Measurements from ENCODE around the gene GCSH.
A peak's percentile ranks its signal among the peaks of the same experiment; 100 is the strongest.
"Not testable (repeated sequence)": the region's sequence is repeated elsewhere in the genome, so short reads cannot be mapped to it uniquely, and the experiment has no call there.

The GCSH gene

DNA sequence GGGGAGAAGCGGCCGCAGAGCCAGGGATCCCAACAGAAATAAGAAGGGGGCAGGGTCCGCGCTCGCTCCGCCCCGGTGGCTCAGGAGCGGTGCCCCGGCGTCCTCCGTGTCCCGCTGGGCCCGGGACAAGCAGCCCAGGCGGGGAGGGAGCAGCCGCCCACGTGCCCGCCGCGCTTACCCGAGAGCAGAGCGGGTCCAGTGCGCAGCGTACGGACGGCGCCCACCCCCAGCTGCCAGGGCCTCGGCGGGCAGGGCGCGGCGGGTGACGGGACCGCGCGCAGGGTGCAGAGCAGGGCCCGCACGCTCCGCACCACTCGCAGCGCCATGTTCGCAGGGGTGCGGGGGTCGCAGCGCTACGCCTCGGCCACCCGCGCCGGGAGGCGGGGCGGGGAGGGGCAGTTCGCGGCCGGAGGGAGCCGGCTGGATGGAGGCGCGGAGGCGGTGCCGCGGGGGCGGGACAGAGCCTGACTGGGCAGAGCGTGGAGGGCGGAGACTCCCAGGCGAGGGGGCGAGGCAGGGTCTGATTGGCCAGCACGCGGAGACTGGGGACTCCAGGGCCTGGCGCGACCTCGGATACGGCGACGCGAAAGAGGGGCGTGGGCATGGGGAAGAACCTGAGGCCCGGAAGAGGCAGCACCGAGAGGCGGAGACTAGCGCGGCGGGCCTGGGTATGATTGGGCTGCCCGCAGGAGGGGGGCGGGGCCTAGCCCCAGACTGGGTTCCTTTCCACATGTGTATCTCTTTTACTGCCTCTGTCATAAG is at the start of gene GCSH:
TSS of gene GCSH (minus strand) at position 443 of the 762 bp plus-strand sequence. CDS start at position 326, 117 bp downstream.
- FAIRE-seq: peak; percentile 78

GRCh38 chr16:81143921-81144471 is 47.8 kb upstream of the GCSH start:
- no peak for FAIRE-seq

DNA sequence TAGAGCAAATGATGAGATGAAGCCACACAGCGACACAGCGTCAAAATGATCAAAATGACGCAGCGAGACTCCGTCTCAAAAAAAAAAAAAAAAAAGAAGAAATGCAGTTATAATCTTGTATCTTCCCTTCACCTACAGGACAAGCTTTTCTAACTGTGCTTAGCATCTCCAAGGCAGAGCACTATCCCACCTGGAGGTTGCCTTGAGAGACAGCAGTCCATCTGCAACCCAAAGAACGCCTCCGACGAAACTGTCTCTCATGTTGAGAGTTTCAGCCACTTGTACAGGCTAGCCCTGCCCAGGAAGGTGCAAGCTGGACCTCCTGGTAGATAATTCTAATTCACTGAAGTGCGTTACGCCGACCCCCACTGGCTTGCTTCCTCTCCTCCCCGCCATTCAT is 46.7 kb upstream of the GCSH start:
- FAIRE-seq: no peak

GRCh38 chr16:81140930-81141780 is 45.0 kb upstream of the GCSH start:
- no peak for FAIRE-seq

- no peak for FAIRE-seq
Measured at GRCh38 chr16:81138831-81139557, 42.8 kb upstream of the GCSH start.

DNA sequence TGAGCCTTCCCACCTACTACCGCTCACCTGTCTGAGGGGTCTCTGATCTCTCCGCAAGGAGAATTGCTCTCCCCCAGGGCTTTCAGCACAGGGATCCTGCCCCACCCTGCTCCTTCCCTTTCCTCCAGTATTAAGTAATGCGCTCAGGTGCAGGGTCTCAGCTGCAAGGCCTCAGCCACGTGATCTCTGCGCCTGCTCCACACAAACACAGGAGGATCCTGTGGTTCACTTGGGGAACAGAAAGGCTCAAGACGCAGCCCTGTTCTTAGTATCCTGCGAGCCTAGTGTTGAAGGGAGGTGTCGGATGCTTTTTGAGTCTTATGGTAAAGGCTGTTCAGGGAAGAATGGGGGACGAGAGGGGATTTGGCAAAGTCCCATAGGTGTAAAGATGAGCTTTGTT is 41.6 kb upstream of the GCSH start:
- no peak for FAIRE-seq

- FAIRE-seq: no peak
Measured at GRCh38 chr16:81136390-81137335, 40.5 kb upstream of the GCSH start.

- FAIRE-seq: no peak
Measured at GRCh38 chr16:81130126-81130525, 33.9 kb upstream of the GCSH start.

DNA sequence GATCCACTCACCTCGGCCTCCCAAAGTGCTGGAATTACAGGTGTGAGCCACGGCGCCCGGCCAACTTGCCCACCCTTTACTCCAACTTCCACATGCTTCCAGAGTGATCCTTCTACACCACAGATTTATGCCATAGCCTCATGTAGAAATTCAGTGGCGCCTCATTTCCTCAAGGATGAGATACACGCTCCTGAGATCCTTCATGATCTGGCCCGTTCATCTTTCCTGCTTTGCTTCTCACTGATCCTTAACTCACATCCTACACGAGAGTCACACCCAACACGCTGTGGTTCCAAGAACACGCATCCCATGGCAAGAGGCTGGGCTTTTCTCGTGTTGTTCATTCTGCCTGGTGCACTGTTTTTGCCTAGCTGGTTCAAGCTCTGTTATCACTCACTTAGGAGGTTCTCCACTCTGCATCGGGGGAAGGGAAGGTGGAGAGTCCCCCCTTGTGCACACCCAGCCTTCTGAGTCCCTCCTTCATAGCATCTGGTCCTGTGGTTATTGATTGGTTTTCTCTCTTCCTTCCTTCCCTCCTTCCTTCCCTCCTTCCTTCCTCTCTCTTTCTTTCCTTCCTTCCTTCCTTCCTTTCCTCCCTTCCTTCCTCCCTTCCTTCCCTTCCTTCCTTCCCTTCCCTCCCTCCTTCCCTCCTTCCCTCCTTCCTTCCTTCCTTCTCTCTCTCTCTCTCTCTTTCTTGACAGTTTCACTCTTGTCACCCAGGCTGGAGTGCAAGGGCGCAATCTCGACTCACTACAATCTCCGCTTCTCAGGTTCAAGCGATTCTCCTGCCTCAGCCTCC is 32.7 kb upstream of the GCSH start:
- no peak for FAIRE-seq

- no peak for FAIRE-seq
Measured at GRCh38 chr16:81127051-81127450, 30.9 kb upstream of the GCSH start.

- no peak for FAIRE-seq
Measured at GRCh38 chr16:81123092-81123852, 27.1 kb upstream of the GCSH start.

GRCh38 chr16:81121474-81121990 is 25.3 kb upstream of the GCSH start:
- no peak for FAIRE-seq

DNA sequence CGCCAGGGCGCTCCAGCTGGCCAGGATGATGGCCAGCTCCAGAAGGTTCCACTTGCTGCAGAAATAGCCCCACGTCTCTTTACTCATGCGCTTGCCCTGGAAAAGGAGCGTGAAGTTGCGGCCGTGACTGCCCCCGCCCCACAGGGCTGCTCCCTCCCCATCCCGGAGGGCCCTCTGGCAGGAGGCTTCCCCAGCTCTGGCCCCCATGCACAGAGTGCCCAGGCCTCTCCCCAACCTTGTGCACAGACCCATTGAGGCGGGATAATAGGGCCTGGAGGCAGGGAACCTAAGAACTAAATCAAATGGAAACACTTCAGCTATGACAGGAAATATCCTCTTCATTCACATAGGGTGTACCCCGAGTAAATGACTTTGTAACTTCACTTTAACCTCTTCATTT is 21.2 kb upstream of the GCSH start:
- FAIRE-seq: no peak

- FAIRE-seq: no peak
Measured at GRCh38 chr16:81116285-81116684, 20.1 kb upstream of the GCSH start.

DNA sequence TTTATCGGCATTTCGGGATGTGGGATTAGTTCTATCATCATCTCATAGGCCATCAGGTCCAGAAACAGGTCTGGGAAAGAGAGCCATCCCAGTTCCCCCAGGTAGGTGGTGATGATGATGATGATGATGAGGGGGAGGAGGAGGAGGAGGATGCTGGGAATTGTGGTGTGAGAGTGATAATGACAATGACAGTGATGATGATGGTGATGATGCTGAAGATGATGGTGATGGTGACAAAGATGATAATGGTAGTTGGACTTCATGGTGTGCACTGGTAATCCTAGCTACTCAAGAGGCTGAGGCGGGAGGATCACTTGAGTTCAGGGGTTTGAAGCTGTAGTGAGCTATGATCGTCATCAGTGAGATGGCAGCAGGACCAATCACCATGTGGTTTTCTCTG is 16.3 kb upstream of the GCSH start:
- no peak for FAIRE-seq

GRCh38 chr16:81109274-81109673 is 13.1 kb upstream of the GCSH start:
- FAIRE-seq: not testable (repeated sequence)

- no peak for FAIRE-seq
Measured at GRCh38 chr16:81107511-81107910, 11.3 kb upstream of the GCSH start.

DNA sequence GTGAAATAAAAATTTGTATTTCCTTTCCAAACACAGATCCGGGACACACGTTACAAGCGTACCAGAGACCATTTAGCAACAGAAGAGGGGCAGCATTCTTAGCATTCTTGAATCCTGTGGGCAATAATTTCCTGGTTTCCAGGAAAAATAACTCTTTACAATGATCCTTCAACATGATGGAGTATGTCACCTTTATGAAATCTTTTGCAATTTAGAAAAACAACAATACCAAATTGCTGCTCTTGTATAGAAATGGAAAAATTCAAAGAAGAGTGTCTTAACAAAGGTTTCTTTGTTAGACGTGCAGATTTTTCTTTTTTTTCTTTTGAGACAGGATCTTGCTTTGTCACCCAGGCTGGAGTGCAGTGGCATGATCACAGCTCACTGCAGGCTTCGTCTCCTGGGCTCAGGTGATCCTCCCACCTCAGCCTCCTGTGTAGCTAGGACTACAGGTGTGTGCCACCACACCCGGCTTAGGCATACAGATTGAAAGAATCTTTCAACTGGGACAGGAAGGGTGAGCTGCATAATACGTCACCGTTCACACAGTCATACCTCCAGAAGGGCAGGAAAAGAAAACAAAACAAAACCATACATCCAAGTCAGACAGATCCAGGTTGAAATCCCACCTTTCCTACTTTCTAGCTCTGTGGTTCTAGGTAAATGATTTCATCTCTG is 10.8 kb upstream of the GCSH start:
- FAIRE-seq: no peak

DNA sequence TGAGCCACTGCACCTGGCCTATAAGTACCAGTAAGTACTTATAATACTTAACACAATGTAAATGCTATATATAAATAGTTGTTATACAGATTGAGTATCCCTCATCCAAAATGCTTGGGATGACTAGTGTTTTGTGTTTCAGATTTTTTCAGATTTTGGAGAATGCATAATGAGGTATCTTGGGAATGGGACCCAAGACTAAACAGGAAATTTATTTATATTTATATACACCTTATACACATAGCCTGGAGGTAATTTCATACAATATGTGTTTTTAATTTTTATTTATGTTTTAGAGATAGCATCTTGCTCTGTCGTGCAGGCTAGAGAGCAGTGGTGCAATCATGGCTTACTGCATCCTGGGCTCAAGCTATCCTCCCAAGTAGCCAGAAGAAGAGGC is 9.8 kb upstream of the GCSH start:
- FAIRE-seq: no peak

All from islet of Langerhans (tissue), 1 donor.